Measurements from ENCODE around the gene MS4A15. TPM values are rescaled to one million over a fixed set of nuclear protein-coding genes. Genes with fewer than 3 reads are reported as not detected.

Gene MS4A15
- total RNA-seq = not detected

GRCh38 chr11:60756307-60757032 is at the start of gene MS4A15:
Gene MS4A15 (plus strand): TSS chr11:60756867. CDS start chr11:60763734, 6,867 bp downstream.

GRCh38 chr11:60724420-60724819 is 32.2 kb upstream of the MS4A15 start, which contains the start of gene MS4A18:
Gene MS4A18 (plus strand): TSS chr11:60724720.

GRCh38 chr11:60785136-60785535 is 28.5 kb downstream of the MS4A15 start, which contains the start of gene MS4A10:
Gene MS4A10 (plus strand): TSS chr11:60785333. CDS start chr11:60790336, 5,003 bp downstream.

Other genes with a start within 250 kb of the MS4A15 start
- not detected for gene MS4A13, start 241.5 kb upstream of the MS4A15 start, total RNA-seq
- not detected for gene MS4A8, start 57.3 kb upstream of the MS4A15 start, total RNA-seq
- gene MS4A18, start 32.1 kb upstream of the MS4A15 start, total RNA-seq = not detected
- not detected for gene MS4A10, start 28.5 kb downstream of the MS4A15 start, total RNA-seq
- 10 to 100 TPM; 14.9 to 16.2 TPM for gene CCDC86, start 85.2 kb downstream of the MS4A15 start, total RNA-seq
- under 1 TPM; 0.70 to 0.91 TPM for gene PTGDR2, start 99.1 kb downstream of the MS4A15 start, total RNA-seq
- gene ZP1, start 110.7 kb downstream of the MS4A15 start, total RNA-seq = not detected
- 100 to 1,000 TPM; 107 to 116 TPM for gene PRPF19, start 149.7 kb downstream of the MS4A15 start, total RNA-seq
- gene TMEM109, start 157.3 kb downstream of the MS4A15 start, total RNA-seq = 10 to 100 TPM; 89.6 to 93.6 TPM
- under 1 TPM; 0.31 to 0.38 TPM for gene TMEM132A, start 167.6 kb downstream of the MS4A15 start, total RNA-seq
- gene SLC15A3, start 195.3 kb downstream of the MS4A15 start, total RNA-seq = 1 to 10 TPM; 3.7 to 3.8 TPM
- gene CD6, start 214.8 kb downstream of the MS4A15 start, total RNA-seq = 100 to 1,000 TPM; 349 to 352 TPM

All from activated naive CD4-positive, alpha-beta T cell treated with anti-CD3 and anti-CD28 coated beads, Interleukin-2, amount 10 ng/mL, durations not matched to agents 5 hours and 36 hours (primary cell).